Activated CD8-positive, alpha-beta T cell treated with anti-CD3 and anti-CD28 coated beads for 36 hours (primary cell): ENCODE measurements around the gene ZNF469. TPM values are rescaled to one million over a fixed set of nuclear protein-coding genes. Genes with fewer than 3 reads are reported as not detected.
A peak's percentile ranks its signal among the peaks of the same experiment; 100 is the strongest.

Source experiments
- ATAC-seq: fragments of 200-7000 bp; cut with Tn5 transposase; one replicate; pipeline ENCODE4 v1.10.0; 2021; ENCODE audit warnings: mild to moderate bottlenecking, moderate library complexity
- CTCF ChIA-PET: fragments of 350-600 bp; sonication (Branson Sonifier 250); formaldehyde crosslinking; loops from one replicate; lab custom pipeline; 2021; ENCODE audit warnings: antibody characterized with exemption; lab: Charles Lee
- POLR2A ChIA-PET: fragments of 350-600 bp; sonication (Branson Sonifier 250); formaldehyde crosslinking; loops from one replicate; lab custom pipeline; 2021; ENCODE audit warnings: antibody characterized with exemption; lab: Charles Lee
- DNase-seq: peaks from one replicate; pipeline ENCODE4 v3.0.0-alpha.2; 2020
- H3K27ac Mint-ChIP-seq: one replicate; pipeline ENCODE4 v1.8.0; 2021; ENCODE audit warnings: mild to moderate bottlenecking, mixed read lengths
- H3K27me3 Mint-ChIP-seq: one replicate; pipeline ENCODE4 v1.8.0; 2021; ENCODE audit warnings: mixed read lengths
- H3K36me3 Mint-ChIP-seq: one replicate; pipeline ENCODE4 v1.8.0; 2021; ENCODE audit warnings: low read depth, mixed read lengths
- H3K4me1 Mint-ChIP-seq: one replicate; pipeline ENCODE4 v1.8.0; 2021; ENCODE audit warnings: low read depth, mixed read lengths
- H3K4me3 Mint-ChIP-seq: one replicate; pipeline ENCODE4 v1.8.0; 2021; ENCODE audit warnings: mild to moderate bottlenecking, moderate library complexity, mixed read lengths
- H3K9me3 Mint-ChIP-seq: one replicate; pipeline ENCODE4 v1.8.0; 2021; ENCODE audit warnings: mixed read lengths
- CTCF ChIP-seq: fragments of 200-600 bp; IDR thresholded peaks from one replicate; pipeline ENCODE4 v1.8.0; 2022; ENCODE audit warnings: antibody characterized with exemption, mild to moderate bottlenecking
- intact Hi-C: fragments of 100-400 bp; cut with micrococcal nuclease; formaldehyde crosslinking; loops from one replicate; pipeline ENCODE4 v1.10.0; 2022
- total RNA-seq, 2 experiments: library from RNA; stranded (reverse); gene quantifications; one replicate each; pipeline ENCODE4 v1.2.3, GENCODE V29; 2021

The ZNF469 gene
- total RNA-seq, 2 experiments from 2014 or later = 0.45 to 0.56 TPM

GRCh38 chr16:88383401-88384221 lies 852 bp downstream of the ZNF469 start:
- Mint-ChIP-seq H3K36me3 (no peaks in the 10 kb centered on the region), H3K9me3 (no peaks in the 10 kb centered on the region), H3K27ac (no peak overlapping the region), H3K4me1 (peaks cover 4% of the 10 kb centered on the region), H3K4me3 (no peak overlapping the region), H3K27me3 (peaks cover 31% of the 10 kb centered on the region)
- intact Hi-C loops = no loop called here
- peak; percentile 27 for TF ChIP-seq CTCF
- POLR2A ChIA-PET = no interaction called here
- peak; percentile 39 for ATAC-seq
- CTCF ChIA-PET = interaction anchor here (1.1 kb wide), 1 partner anchor 54 kb away, joined by 3 read pairs; no protein-coding TSS in a partner anchor
- no peak for DNase-seq

- ChIA-PET CTCF (interaction anchor here (1.1 kb wide), 1 partner anchor 53 kb away, joined by 3 read pairs; no protein-coding TSS in a partner anchor), POLR2A (no interaction called here)
- Mint-ChIP-seq H3K9me3 (no peaks in the 10 kb centered on the region), H3K36me3 (no peaks in the 10 kb centered on the region), H3K4me1 (peaks cover 4% of the 10 kb centered on the region), H3K4me3 (no peak overlapping the region), H3K27ac (no peak overlapping the region), H3K27me3 (peaks cover 31% of the 10 kb centered on the region)
- TF ChIP-seq CTCF = no peak
- no peak for DNase-seq
- intact Hi-C loops = no loop called here
- no peak for ATAC-seq
Observed at GRCh38 chr16:88384222-88385111, 1.7 kb downstream of the ZNF469 start.

- CTCF ChIA-PET = interaction anchor here (1.1 kb wide), 1 partner anchor 52 kb away, joined by 3 read pairs; no protein-coding TSS in a partner anchor
- no peaks in the 10 kb centered on the region for H3K9me3 Mint-ChIP-seq
- POLR2A ChIA-PET = no interaction called here
- DNase-seq (no peak), ATAC-seq (no peak)
- no peak for TF ChIP-seq CTCF
- no peaks in the 10 kb centered on the region for H3K36me3 Mint-ChIP-seq
- H3K27me3 Mint-ChIP-seq = peaks cover 31% of the 10 kb centered on the region
- intact Hi-C loops = no loop called here
- H3K4me3 Mint-ChIP-seq = no peak overlapping the region
- peaks cover 4% of the 10 kb centered on the region for H3K4me1 Mint-ChIP-seq
- no peak overlapping the region for H3K27ac Mint-ChIP-seq
Observed at GRCh38 chr16:88385112-88385594, 2.4 kb downstream of the ZNF469 start.

- peaks cover 31% of the 10 kb centered on the region for H3K27me3 Mint-ChIP-seq
- no peak for DNase-seq
- no peak for ATAC-seq
- no peak overlapping the region for H3K27ac Mint-ChIP-seq
- no peaks in the 10 kb centered on the region for H3K36me3 Mint-ChIP-seq
- no peaks in the 10 kb centered on the region for H3K9me3 Mint-ChIP-seq
- peaks cover 4% of the 10 kb centered on the region for H3K4me1 Mint-ChIP-seq
- TF ChIP-seq CTCF = no peak
- CTCF ChIA-PET = no interaction called here
- no peak overlapping the region for H3K4me3 Mint-ChIP-seq
- POLR2A ChIA-PET = no interaction called here
- intact Hi-C loops = no loop called here
Observed at GRCh38 chr16:88385831-88386815, 3.4 kb downstream of the ZNF469 start.
